H1 (cell line): ENCODE data around the gene SPINK14. TPM values are rescaled to one million over a fixed set of nuclear protein-coding genes. Genes with fewer than 3 reads are reported as not detected.

ENCODE experiments used
- CTCF ChIA-PET: fragments of 300-600 bp; sonication (Branson Sonifier 250); formaldehyde crosslinking; loops from one replicate; lab custom pipeline; 2021; ENCODE audit not compliant: partially characterized antibody; lab: Charles Lee
- POLR2A ChIA-PET: fragments of 300-600 bp; sonication (Branson Sonifier 250); formaldehyde crosslinking; loops from one replicate; lab custom pipeline; 2021; ENCODE audit warnings: inconsistent platforms; ENCODE audit not compliant: partially characterized antibody; lab: Charles Lee
- DNase-seq, 2 experiments: peaks; one replicate each; pipeline versions ENCODE4 v3.0.0 to v3.0.0-alpha.2; 2010 to 2022; ENCODE audit warnings: low spot score in 2 of 2, low read depth in 1 of 2, mixed read lengths in 1 of 2
- FAIRE-seq: peaks from 2 replicates; lab custom pipeline; 2011; peaks lifted over from hg19 to GRCh38; lab: Jason Lieb, UNC
- H2AFZ ChIP-seq: 2 replicates; pipeline ENCODE4 v1.8.1; 2012; ENCODE audit warnings: low read length, inconsistent platforms
- H2AK5ac ChIP-seq: 2 replicates; pipeline ENCODE4 v1.6.1; 2013; ENCODE audit warnings: low read depth, low read length
- H2BK120ac ChIP-seq: replicated peaks from 2 replicates; pipeline ENCODE3; 2013; ENCODE audit warnings: low read depth, low read length, inconsistent platforms
- H2BK12ac ChIP-seq: 2 replicates; pipeline ENCODE4 v1.6.1; 2013; ENCODE audit warnings: low read depth, low read length
- H2BK15ac ChIP-seq: 2 replicates; pipeline ENCODE4 v1.6.1; 2013; ENCODE audit warnings: low read length
- H2BK20ac ChIP-seq: 2 replicates; pipeline ENCODE4 v1.6.1; 2013; ENCODE audit warnings: low read length
- H2BK5ac ChIP-seq: 2 replicates; pipeline ENCODE4 v1.6.1; 2013; ENCODE audit warnings: low read depth, low read length
- H3K14ac ChIP-seq: 2 replicates; pipeline ENCODE4 v1.6.1; 2013; ENCODE audit warnings: inconsistent platforms; ENCODE audit not compliant: insufficient read length
- H3K18ac ChIP-seq: 2 replicates; pipeline ENCODE4 v1.6.1; 2013; ENCODE audit warnings: low read length; ENCODE audit errors: extremely low read depth
- H3K23ac ChIP-seq: 2 replicates; pipeline ENCODE4 v1.6.1; 2013; ENCODE audit warnings: inconsistent platforms; ENCODE audit not compliant: insufficient read length
- H3K23me2 ChIP-seq: 2 replicates; pipeline ENCODE4 v1.6.1; 2013; ENCODE audit warnings: low read depth, low read length
- H3K27ac ChIP-seq: 2 replicates; pipeline ENCODE4 v1.6.1; 2011; ENCODE audit warnings: low read depth, low read length, inconsistent platforms
- H3K27me3 ChIP-seq, 4 experiments: replicated peaks in 1 of 4; 1 replicate in 1 of 4; 2 replicates in 3 of 4; pipeline versions ENCODE4 v1.6.1 to v1.8.1; 2011 to 2013; ENCODE audit warnings: low read length in 3 of 4, mild to moderate bottlenecking in 3 of 4, inconsistent platforms in 2 of 4, mixed read lengths in 2 of 4, moderate library complexity in 1 of 4; ENCODE audit not compliant: control insufficient read depth in 3 of 4, insufficient read depth in 3 of 4; ENCODE audit errors: extremely low read depth in 1 of 4
- H3K36me3 ChIP-seq, 4 experiments: 2 replicates each; pipeline versions ENCODE4 v1.6.1 to v1.8.1; 2011 to 2013; ENCODE audit warnings: mild to moderate bottlenecking in 4 of 4, low read length in 3 of 4, moderate library complexity in 2 of 4, control low read depth in 1 of 4, inconsistent platforms in 1 of 4; ENCODE audit not compliant: insufficient read depth in 4 of 4, control insufficient read depth in 2 of 4
- H3K4ac ChIP-seq: replicated peaks from 2 replicates; pipeline ENCODE3; 2013; ENCODE audit warnings: low read length, low read depth, mixed read lengths, inconsistent platforms; ENCODE audit not compliant: insufficient read length
- H3K4me1 ChIP-seq, 4 experiments: replicated peaks in 1 of 4; 1 replicate in 1 of 4; 2 replicates in 3 of 4; pipeline versions ENCODE4 v1.6.1 to v1.8.1; 2011 to 2013; ENCODE audit warnings: low read length in 3 of 4, inconsistent platforms in 2 of 4, mixed read lengths in 1 of 4; ENCODE audit not compliant: insufficient read depth in 4 of 4, control insufficient read depth in 3 of 4
- H3K4me2 ChIP-seq, 2 experiments: 2 replicates each; pipeline versions ENCODE4 v1.6.1 to v1.8.1; 2011 to 2013; ENCODE audit warnings: low read depth in 2 of 2, low read length in 2 of 2, control low read depth in 1 of 2, inconsistent platforms in 1 of 2, mild to moderate bottlenecking in 1 of 2; ENCODE audit not compliant: insufficient read depth in 1 of 2
- H3K4me3 ChIP-seq, 4 experiments: fragments of 200-600, 300-600 bp in 1 of 4; sonication (generic), shearing (Covaris generic), sonication (Bioruptor Twin) in 1 of 4; 2 replicates each; pipeline versions ENCODE4 v1.5.1 to v1.8.1; 2011 to 2016; ENCODE audit warnings: low read length in 4 of 4, low read depth in 3 of 4, control low read depth in 2 of 4, inconsistent platforms in 2 of 4, mild to moderate bottlenecking in 2 of 4, mixed read lengths in 1 of 4, moderate library complexity in 1 of 4; ENCODE audit not compliant: insufficient read depth in 2 of 4; ENCODE audit errors: extremely low read depth in 1 of 4
- H3K56ac ChIP-seq: replicated peaks from 2 replicates; pipeline ENCODE3; 2013; ENCODE audit warnings: low read depth, mild to moderate bottlenecking, mixed read lengths, low read length, inconsistent platforms; ENCODE audit not compliant: insufficient read length
- H3K79me1 ChIP-seq: 2 replicates; pipeline ENCODE4 v1.6.1; 2013; ENCODE audit warnings: low read depth, low read length, control low read depth
- H3K79me2 ChIP-seq, 2 experiments: 2 replicates each; pipeline versions ENCODE4 v1.6.1 to v1.8.1; 2012 to 2013; ENCODE audit warnings: low read length in 2 of 2, mild to moderate bottlenecking in 2 of 2, inconsistent platforms in 1 of 2; ENCODE audit not compliant: insufficient read depth in 2 of 2, control insufficient read depth in 1 of 2
- H3K9ac ChIP-seq, 4 experiments: replicated peaks in 1 of 4; 1 replicate in 1 of 4; 2 replicates in 3 of 4; pipeline versions ENCODE4 v1.6.1 to v1.8.1; 2011 to 2013; ENCODE audit warnings: low read depth in 3 of 4, low read length in 3 of 4, control low read depth in 2 of 4, mild to moderate bottlenecking in 2 of 4, moderate library complexity in 2 of 4, inconsistent platforms in 1 of 4; ENCODE audit errors: extremely low read depth in 1 of 4
- H3K9me3 ChIP-seq, 2 experiments: 2 replicates each; pipeline versions ENCODE4 v1.6.1 to v1.8.1; 2012 to 2013; ENCODE audit warnings: mild to moderate bottlenecking in 2 of 2, moderate library complexity in 2 of 2, control low read depth in 1 of 2, inconsistent platforms in 1 of 2, low read depth in 1 of 2, low read length in 1 of 2, mixed read lengths in 1 of 2; ENCODE audit not compliant: insufficient read depth in 2 of 2
- H4K20me1 ChIP-seq, 2 experiments: replicated peaks in 1 of 2; 2 replicates each; pipeline versions ENCODE3 to v1.8.1; 2011 to 2013; ENCODE audit warnings: inconsistent platforms in 2 of 2, low read length in 2 of 2, mild to moderate bottlenecking in 1 of 2; ENCODE audit not compliant: insufficient read depth in 2 of 2, control insufficient read depth in 1 of 2
- H4K5ac ChIP-seq: 2 replicates; pipeline ENCODE4 v1.6.1; 2013; ENCODE audit warnings: low read length, low read depth, mixed read lengths, inconsistent platforms; ENCODE audit not compliant: insufficient read length
- H4K8ac ChIP-seq: 2 replicates; pipeline ENCODE4 v1.8.0; 2013; ENCODE audit warnings: mild to moderate bottlenecking, moderate library complexity, low read length, inconsistent platforms; ENCODE audit not compliant: insufficient read depth; ENCODE audit errors: extremely low read depth
- H4K91ac ChIP-seq: replicated peaks from 2 replicates; pipeline ENCODE3; 2013; ENCODE audit warnings: low read length, mixed read lengths, inconsistent platforms; ENCODE audit not compliant: insufficient read length
- CHD2 ChIP-seq: IDR thresholded peaks from 2 replicates; pipeline ENCODE4 v1.6.1; 2012; ENCODE audit warnings: low read length, improper control_type of control experiment
- JUN ChIP-seq: IDR thresholded peaks from 2 replicates; pipeline ENCODE4 v1.6.1; 2011; ENCODE audit warnings: low read depth, mild to moderate bottlenecking, improper control_type of control experiment, low read length
- NANOG ChIP-seq: IDR thresholded peaks from 2 replicates; pipeline ENCODE4 v1.6.1; 2011; ENCODE audit warnings: low read length, low read depth, mild to moderate bottlenecking, inconsistent platforms; ENCODE audit not compliant: insufficient read depth, poor library complexity, severe bottlenecking
- PHF8 ChIP-seq: fragments of 200-600 bp; sonication (generic); conservative IDR thresholded peaks from 2 replicates; pipeline ENCODE4 v1.7.1; 2012; ENCODE audit warnings: low read depth, mild to moderate bottlenecking, inconsistent platforms, low read length, moderate library complexity
- POLR2A ChIP-seq, 2 experiments: IDR thresholded peaks; 1 replicate in 1 of 2; 2 replicates in 1 of 2; pipeline ENCODE4 v1.6.1; 2011; ENCODE audit warnings: low read depth in 2 of 2, low read length in 2 of 2, mild to moderate bottlenecking in 2 of 2; ENCODE audit errors: control extremely low read depth in 1 of 2
- POLR2AphosphoS5 ChIP-seq: IDR thresholded peaks from 2 replicates; pipeline ENCODE4 v1.6.1; 2011; ENCODE audit warnings: low read depth, low read length
- RBBP5 ChIP-seq: IDR thresholded peaks from 2 replicates; pipeline ENCODE4 v1.7.1; 2012; ENCODE audit warnings: low read depth, mild to moderate bottlenecking, inconsistent platforms, low read length, moderate library complexity, borderline replicate concordance
- RXRA ChIP-seq: IDR thresholded peaks from 2 replicates; pipeline ENCODE4 v1.6.1; 2011; ENCODE audit warnings: low read depth, mild to moderate bottlenecking, low read length, moderate library complexity; ENCODE audit not compliant: insufficient read depth
- SP4 ChIP-seq: IDR thresholded peaks from 2 replicates; pipeline ENCODE4 v1.6.1; 2012; ENCODE audit warnings: low read length, inconsistent platforms
- TAF7 ChIP-seq: optimal IDR thresholded peaks from 2 replicates; pipeline ENCODE3; 2011; ENCODE audit warnings: low read depth, mild to moderate bottlenecking, inconsistent platforms, low read length, moderate library complexity, borderline replicate concordance
- WGBS, 2 experiments: shearing (Covaris generic) in 1 of 2; methylation state at CpG; one replicate each; pipeline versions ENCODE4 v1.1.6 to v1.1.7; 2013 to 2015; ENCODE audit warnings: low lambda C conversion rate in 2 of 2, mixed read lengths in 2 of 2, inconsistent platforms in 1 of 2, low coverage in 1 of 2, missing lambda C conversion rate in 1 of 2; ENCODE audit not compliant: insufficient replicate concordance in 2 of 2, insufficient coverage in 1 of 2, insufficient read length in 1 of 2; ENCODE audit errors: extremely low coverage in 1 of 2, missing lambda C conversion rate in 1 of 2; 5-methylcytosine and 5-hydroxymethylcytosine counted together
- polyA plus RNA-seq, 7 experiments: library from polyadenylated mRNA; depleted of rRNA in 3 of 7; stranded (reverse) in 5 of 7; unstranded in 2 of 7; fragments of >200 nt in 5 of 7; fragments of 200-250 nt in 2 of 7; gene quantifications; 1 replicate in 5 of 7; 2 replicates in 1 of 7; 4 replicates in 1 of 7; pipeline versions ENCODE4 v1.2.1 to v1.2.3, GENCODE V29; 2011 to 2013; ENCODE audit warnings: missing spikeins in 2 of 7, mixed read lengths in 2 of 7
- total RNA-seq: library from RNA; stranded (reverse); fragmentation: NEBNext Ultra II Directional; extraction: Animal tissue kit (Norgen Biotek cat#: 25700); gene quantifications from 2 replicates; pipeline ENCODE4 v1.2.1, GENCODE V29; 2021
- TF ChIP-seq, protein P1 (sequence below): IDR thresholded peaks from 2 replicates; pipeline ENCODE4 v1.6.1; 2011; ENCODE audit warnings: low read length, improper control_type of control experiment
- TF ChIP-seq, protein P2 (sequence below): IDR thresholded peaks from 2 replicates; pipeline ENCODE4 v1.6.1; 2011; ENCODE audit warnings: low read depth, mild to moderate bottlenecking, low read length; ENCODE audit not compliant: insufficient read depth

Gene SPINK14
- total and polyA plus RNA-seq, 2 of the 8 experiments (the other 6 are each of a cell fraction or from before 2014, with no cell fraction given), result not detected

DNA sequence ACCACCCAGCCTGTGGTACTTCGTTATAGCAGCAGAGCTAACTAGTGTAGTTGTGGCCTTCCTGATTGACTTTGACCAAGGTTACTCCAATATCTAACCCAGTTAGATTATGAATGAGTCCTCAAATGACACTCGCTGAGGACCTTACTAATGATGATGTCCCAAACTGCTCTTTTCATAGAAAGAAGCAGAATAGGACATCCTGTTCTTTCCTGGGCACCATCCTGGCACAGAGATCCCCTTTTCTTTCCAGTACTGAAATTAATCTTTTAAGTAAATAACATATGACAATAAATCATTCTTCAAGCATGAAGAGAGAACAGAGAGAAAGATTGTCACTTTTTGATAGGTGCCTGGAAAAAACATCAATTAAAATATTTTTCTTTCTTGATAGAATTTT, 26.7 kb upstream of the SPINK14 start:
- Histone ChIP-seq H3K9ac (no peak overlapping the region), H2AK5ac (no peak overlapping the region), H3K4ac (no peak overlapping the region), H2BK20ac (no peak overlapping the region), H3K18ac (no peak overlapping the region), H3K9me3 (no peaks in the 10 kb centered on the region), H3K14ac (no peak overlapping the region), H3K56ac (no peak overlapping the region), H2BK12ac (no peak overlapping the region), H2BK15ac (no peak overlapping the region), H3K79me2 (no peaks in the 10 kb centered on the region), H4K20me1 (no peaks in the 10 kb centered on the region), H4K8ac (no peak overlapping the region), H3K36me3 (no peaks in the 10 kb centered on the region; a peak in 1 of 8 replicates), H4K5ac (no peak overlapping the region), H3K4me1 (no peaks in the 10 kb centered on the region), H4K91ac (no peak overlapping the region), H3K79me1 (no peaks in the 10 kb centered on the region), H3K27ac (no peak overlapping the region), H3K4me3 (no peak overlapping the region), H3K27me3 (no peaks in the 10 kb centered on the region), H2BK120ac (no peak overlapping the region), H3K23me2 (no peaks in the 10 kb centered on the region), H2BK5ac (no peak overlapping the region), H3K23ac (no peak overlapping the region), H3K4me2 (no peak overlapping the region), H2AFZ (no peak overlapping the region)
- no peak for DNase-seq
- TF ChIP-seq JUN, result no peak
- no peak for TF ChIP-seq PHF8
- TF ChIP-seq SP4, result no peak
- TF ChIP-seq, protein P1, sequence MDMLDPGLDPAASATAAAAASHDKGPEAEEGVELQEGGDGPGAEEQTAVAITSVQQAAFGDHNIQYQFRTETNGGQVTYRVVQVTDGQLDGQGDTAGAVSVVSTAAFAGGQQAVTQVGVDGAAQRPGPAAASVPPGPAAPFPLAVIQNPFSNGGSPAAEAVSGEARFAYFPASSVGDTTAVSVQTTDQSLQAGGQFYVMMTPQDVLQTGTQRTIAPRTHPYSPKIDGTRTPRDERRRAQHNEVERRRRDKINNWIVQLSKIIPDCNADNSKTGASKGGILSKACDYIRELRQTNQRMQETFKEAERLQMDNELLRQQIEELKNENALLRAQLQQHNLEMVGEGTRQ, result no peak
- TF ChIP-seq RXRA, result no peak
- no peak for TF ChIP-seq POLR2AphosphoS5
- TF ChIP-seq RBBP5, result no peak
- no peak for TF ChIP-seq TAF7
- TF ChIP-seq CHD2, result no peak
- no peak for TF ChIP-seq NANOG
- TF ChIP-seq POLR2A (IDR thresholded peaks at IDR 0.05; ENCODE audit: control extremely low read depth in 1 of 2, low read depth in 2 of 2, low read length in 2 of 2), result no peak
- TF ChIP-seq, protein P2, sequence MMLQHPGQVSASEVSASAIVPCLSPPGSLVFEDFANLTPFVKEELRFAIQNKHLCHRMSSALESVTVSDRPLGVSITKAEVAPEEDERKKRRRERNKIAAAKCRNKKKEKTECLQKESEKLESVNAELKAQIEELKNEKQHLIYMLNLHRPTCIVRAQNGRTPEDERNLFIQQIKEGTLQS, result no peak
- no peak for FAIRE-seq
- CTCF ChIA-PET, result no interaction called here
- POLR2A ChIA-PET, result no interaction called here
- 81% methylated on average over 2 of the region's 2 CpGs; no CpG with 5 or more reads in 1 of the 2 experiments for WGBS, 2 experiments
